GM21619 (cell line): ENCODE data around the gene HELT.
A peak's percentile ranks its signal among the peaks of the same experiment; 100 is the strongest.
"Not testable (repeated sequence)": the region's sequence is repeated elsewhere in the genome, so short reads cannot be mapped to it uniquely, and the experiment has no call there.

Experiments used
- ATAC-seq: cut with Tn5 transposase; IDR thresholded peaks from one replicate; pipeline ENCODE4 v1.9.1; 2021; ENCODE audit not compliant: unreplicated experiment

Gene HELT

GRCh38 chr4:185017964-185018772 is at the start of gene HELT:
Gene HELT (plus strand): TSS chr4:185018490. CDS start chr4:185018929, 439 bp downstream.
- ATAC-seq, result no peak

- no peak for ATAC-seq
These were observed 49.5 kb upstream of the HELT start for GRCh38 chr4:184968784-184969201.

- no peak for ATAC-seq
These were observed 48.7 kb upstream of the HELT start for GRCh38 chr4:184969610-184970009.

GRCh38 chr4:184972991-184973390 is 45.3 kb upstream of the HELT start:
- no peak for ATAC-seq

GRCh38 chr4:184976348-184976747 is 41.9 kb upstream of the HELT start:
- ATAC-seq, result not testable (repeated sequence)

GRCh38 chr4:184977747-184978146 is 40.5 kb upstream of the HELT start:
- no peak for ATAC-seq

- ATAC-seq, result no peak
These were observed 40.1 kb upstream of the HELT start for GRCh38 chr4:184978211-184978610.

GRCh38 chr4:184979461-184980124 is 38.7 kb upstream of the HELT start:
- ATAC-seq, result no peak

- ATAC-seq, result no peak
These were observed 38.0 kb upstream of the HELT start for GRCh38 chr4:184980261-184980660.

- peak; percentile 90 for ATAC-seq
These were observed 34.5 kb upstream of the HELT start for GRCh38 chr4:184983672-184984356.

GRCh38 chr4:184987493-184988031 is 30.7 kb upstream of the HELT start:
- ATAC-seq, result no peak

GRCh38 chr4:184988611-184989010 is 29.7 kb upstream of the HELT start:
- no peak for ATAC-seq

GRCh38 chr4:184989283-184989682 is 29.0 kb upstream of the HELT start:
- not testable (repeated sequence) for ATAC-seq

GRCh38 chr4:184990131-184990530 is 28.2 kb upstream of the HELT start:
- not testable (repeated sequence) for ATAC-seq

GRCh38 chr4:184991860-184992259 is 26.4 kb upstream of the HELT start:
- ATAC-seq, result no peak

GRCh38 chr4:184992422-184992821 is 25.9 kb upstream of the HELT start:
- no peak for ATAC-seq

- no peak for ATAC-seq
These were observed 25.0 kb upstream of the HELT start for GRCh38 chr4:184993247-184993646.

- ATAC-seq, result no peak
These were observed 24.2 kb upstream of the HELT start for GRCh38 chr4:184994010-184994622.

- ATAC-seq, result no peak
These were observed 23.7 kb upstream of the HELT start for GRCh38 chr4:184994623-184995010.

GRCh38 chr4:184997656-184998055 is 20.6 kb upstream of the HELT start:
- ATAC-seq, result not testable (repeated sequence)

- ATAC-seq, result no peak
These were observed 15.5 kb upstream of the HELT start for GRCh38 chr4:185002784-185003183.
